HG03139 (cell line): ENCODE measurements around the gene SLC5A4.
"Not testable (repeated sequence)": the region's sequence is repeated elsewhere in the genome, so short reads cannot be mapped to it uniquely, and the experiment has no call there.

Experiments
- ATAC-seq: cut with Tn5 transposase; IDR thresholded peaks from one replicate; pipeline ENCODE4 v1.9.1; 2021; ENCODE audit not compliant: unreplicated experiment

SLC5A4 gene

DNA sequence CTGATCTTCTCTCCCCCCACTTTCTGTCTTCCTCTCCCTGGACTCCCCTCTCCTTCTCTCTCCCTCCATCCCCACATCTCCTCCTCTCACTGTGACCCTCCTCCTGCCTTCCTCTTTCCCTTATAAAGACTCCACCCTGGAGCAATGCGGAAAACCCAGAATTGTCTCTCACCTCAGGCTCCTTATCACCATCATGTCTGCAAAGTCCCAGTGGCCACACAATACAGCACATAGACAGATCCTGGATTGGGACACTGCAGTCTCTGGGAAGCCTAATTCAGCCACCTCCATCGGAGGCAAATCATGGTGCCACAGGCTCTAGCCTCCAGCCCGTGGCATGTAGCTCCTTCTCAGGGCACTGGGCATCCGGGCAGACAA, 53.0 kb downstream of the SLC5A4 start:
- ATAC-seq, result no peak

DNA sequence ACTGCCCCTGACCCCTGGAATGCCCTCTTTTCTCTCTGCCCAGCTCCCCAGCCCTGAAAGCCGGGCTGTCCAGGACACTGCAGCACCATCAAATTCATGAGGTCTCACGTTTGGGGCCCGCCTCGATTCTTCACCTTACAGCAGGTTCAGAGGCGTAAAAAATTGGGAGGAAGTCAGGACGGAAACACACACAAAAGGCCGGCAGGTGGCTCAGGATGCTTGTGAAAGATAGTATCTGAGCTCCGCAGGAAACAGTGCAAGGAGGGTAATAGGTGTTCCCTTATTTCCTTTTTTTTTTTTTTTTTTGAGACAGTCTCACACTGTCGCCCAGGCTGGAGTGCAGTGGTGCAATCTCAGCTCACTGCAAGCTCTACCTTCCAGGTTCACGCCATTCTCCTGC, 54.4 kb downstream of the SLC5A4 start:
- no peak for ATAC-seq

DNA sequence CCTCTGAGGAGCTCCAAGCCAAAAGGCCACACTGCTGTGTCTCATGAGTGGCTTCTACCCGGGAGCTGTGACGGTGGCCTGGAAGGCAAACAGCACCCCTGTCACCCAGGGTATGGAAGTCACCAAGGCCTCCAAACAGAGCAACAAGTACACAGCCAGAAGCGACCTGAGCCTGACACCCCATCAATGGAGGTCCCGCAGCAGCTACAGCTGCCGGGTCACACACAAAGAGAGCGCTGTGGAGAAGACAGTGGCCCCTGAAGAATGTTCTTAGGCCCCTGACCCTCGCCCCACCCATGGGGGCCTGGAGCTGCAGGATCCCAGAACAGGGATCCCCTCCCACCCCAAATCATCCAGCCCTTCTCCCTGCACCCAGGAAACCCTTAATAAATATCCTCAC, 55.2 kb downstream of the SLC5A4 start:
- ATAC-seq, result no peak

DNA sequence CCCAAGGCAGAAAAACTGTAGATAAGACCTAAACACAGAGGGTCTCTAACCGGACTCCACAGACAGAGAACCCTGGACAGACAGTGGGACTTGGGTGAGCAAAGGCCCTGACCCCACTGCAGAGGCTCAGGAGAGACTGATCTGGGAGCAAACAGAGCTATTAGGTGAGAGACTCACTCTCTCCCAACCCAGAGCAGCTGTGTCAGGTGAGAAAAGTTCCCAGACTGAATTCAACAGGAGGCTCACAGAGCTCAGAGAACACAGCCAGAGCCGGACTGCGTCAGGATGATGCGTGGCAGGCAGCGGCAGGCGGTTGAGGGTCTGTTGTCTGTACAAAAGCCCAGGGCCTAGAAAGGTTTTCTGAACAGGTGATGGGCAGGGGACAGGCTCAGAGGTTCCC, 55.8 kb downstream of the SLC5A4 start:
- ATAC-seq, result no peak

DNA sequence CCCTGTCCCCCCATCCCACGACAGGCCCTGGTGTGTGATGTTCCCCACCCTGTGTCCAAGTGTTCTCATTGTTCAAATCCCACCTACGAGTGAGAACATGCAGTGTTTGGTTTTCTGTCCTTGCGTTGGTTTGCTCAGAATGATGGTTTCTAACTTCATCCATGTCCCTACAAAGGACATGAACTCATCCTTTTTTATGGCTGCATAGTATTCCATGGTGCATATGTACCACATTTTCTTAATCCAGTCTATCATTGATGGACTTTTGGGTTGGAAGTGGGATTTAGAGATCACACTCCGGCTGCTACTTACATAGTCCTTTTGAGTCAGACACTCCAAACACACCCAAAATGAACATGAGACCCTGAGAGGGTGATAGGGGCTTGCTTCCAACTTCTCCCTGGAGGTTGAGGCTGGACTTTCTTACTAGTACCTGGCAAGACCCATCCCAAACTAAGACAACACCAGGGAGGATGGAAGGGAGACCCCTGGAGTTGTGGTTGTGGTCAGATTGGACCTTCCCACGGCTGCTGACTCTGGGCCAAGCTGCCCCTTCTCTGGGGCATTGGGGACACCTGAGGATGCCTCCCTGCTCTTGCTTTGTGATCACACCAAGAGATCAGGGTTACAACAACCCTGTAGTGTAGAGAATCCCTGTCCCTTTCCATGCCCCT, 57.5 kb downstream of the SLC5A4 start:
- ATAC-seq, result not testable (repeated sequence)

DNA sequence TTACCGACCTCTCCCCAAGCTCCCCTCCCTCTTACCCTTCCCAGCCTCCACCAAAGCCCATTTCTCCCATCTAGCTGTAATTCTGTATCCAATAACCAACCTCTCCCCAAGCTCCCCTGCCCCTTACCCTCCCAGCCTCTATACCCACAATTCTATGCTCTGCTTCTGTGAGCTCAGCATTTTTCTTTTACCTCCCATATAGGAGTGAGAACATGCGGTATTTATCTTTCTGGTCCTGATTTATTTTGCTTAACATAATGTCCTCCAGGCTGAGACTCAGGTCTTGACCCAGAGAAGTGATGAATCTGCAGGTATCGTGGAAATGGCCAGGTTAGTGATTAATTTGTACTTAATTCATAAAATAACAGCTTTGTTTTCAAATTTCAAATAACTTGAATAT, 59.2 kb downstream of the SLC5A4 start:
- ATAC-seq, result not testable (repeated sequence)

DNA sequence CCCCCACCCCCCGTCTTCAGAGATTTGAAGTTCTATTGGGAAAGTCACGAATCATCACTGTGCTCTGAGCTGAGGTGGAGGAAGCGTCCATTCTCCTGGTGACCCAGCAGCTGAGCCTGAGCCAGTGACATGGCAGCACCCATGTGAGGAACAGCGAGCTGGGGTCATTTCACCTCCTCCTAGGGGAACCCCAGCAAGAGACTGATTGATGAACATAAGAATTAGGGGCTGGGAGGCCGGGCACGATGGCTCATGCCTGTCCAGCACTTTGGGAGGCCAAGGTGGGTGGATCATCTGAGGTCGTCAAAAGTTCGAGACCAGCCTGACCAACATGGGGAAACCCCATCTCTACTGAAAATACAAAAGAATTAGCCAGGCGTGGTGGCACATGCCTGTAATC, 61.8 kb downstream of the SLC5A4 start:
- ATAC-seq, result not testable (repeated sequence)

DNA sequence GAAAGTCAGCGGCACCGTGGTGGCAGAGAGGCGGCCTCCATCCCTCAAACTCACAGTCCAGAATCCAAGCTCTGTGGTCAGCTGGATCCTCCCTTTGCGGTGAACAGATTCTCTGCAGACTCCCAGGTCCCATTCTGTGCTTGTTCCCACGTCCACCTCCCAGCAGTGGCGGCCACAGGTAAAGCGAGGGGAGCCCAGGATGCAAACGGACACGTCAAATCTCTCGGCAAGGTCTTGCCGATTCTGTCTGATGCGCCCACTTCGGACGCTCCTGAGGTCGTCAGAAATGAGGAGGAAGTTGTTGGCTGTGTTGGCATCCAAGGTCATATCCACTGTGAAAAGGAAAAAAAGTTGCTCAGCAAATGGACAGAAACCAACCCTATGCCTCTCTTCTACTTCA, 64.1 kb downstream of the SLC5A4 start:
- ATAC-seq, result not testable (repeated sequence)

DNA sequence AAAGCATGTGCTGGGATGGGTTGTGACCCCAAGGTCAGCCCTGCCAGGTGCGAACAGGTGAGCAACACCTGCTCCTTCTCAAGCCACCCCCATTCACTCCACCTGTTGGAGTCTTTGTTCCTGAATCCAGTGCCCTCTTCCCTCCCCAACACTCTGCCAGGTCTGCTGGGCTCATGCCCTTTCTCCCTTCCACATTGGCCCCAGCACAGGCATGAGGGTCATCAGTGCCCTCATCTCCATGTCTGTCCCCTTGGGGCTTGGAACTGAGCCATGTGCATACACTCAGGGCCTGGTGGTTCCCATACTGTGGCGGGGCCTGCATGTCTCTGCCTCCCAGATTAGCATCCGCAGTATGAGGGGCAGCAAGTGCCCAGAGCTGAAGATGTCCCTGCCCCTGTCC, 69.3 kb downstream of the SLC5A4 start:
- no peak for ATAC-seq

DNA sequence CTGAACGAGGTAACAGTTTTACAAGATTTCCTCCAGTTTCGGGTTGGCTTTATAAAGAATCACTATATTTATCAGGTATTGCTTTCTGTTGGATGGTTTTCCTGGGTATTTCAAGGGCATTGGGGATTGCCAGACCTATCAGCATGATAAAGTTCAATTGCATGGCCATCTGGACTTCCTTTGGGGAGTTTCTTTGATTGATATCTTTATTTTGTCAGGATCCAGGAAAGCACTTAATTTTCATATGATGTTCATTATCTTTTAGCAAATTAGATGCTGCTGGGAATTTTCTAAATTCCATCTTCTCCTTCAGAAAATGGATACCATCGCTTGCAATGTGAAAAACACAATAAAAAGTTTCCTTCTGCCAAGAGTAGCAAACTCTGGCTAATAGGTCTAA, 71.5 kb downstream of the SLC5A4 start:
- no peak for ATAC-seq

DNA sequence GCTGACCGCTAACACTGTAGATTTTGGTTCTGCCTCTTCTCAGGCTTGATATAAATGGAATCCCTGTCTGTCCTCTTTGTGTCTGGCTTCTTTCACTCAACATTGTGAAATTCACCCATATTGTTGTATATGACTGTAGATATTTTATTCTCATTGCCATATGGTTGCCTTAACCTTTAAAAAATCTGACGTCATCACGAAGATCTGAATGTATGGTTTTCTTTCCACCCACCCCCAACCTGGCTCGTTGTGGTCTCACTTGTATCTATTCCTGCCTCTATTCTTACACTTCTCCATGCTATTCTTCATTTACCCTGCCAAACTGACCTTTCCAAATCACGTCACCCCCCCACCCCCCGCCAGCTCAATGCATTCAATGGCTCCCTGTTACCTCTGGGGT, 74.1 kb downstream of the SLC5A4 start:
- no peak for ATAC-seq

DNA sequence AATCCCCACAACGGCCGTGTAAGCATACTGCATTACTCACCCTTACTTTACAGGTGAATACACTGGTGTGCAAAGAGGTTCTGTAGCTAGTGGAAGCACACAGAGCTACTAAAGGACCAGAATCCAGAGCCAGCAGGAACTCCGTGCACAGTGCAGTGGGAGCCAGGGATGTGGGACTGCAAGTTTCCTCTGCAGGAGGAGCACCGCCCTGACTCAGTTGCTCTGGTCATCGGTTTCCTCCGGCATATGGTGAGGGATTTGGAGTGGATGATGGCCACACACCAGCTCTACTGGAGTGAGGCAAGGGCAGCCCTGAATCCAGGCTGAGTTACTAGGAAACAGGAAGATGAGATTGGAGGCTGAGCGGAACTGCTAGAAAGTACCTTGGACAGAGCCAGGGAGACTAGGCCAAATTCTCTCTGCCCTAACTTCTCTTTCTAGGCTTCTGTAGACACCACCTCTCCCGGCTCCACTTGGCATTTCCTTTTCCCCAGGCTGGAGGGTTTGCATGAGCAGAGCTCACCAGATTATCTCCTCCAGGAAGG, 77.9 kb downstream of the SLC5A4 start:
- ATAC-seq, result no peak

DNA sequence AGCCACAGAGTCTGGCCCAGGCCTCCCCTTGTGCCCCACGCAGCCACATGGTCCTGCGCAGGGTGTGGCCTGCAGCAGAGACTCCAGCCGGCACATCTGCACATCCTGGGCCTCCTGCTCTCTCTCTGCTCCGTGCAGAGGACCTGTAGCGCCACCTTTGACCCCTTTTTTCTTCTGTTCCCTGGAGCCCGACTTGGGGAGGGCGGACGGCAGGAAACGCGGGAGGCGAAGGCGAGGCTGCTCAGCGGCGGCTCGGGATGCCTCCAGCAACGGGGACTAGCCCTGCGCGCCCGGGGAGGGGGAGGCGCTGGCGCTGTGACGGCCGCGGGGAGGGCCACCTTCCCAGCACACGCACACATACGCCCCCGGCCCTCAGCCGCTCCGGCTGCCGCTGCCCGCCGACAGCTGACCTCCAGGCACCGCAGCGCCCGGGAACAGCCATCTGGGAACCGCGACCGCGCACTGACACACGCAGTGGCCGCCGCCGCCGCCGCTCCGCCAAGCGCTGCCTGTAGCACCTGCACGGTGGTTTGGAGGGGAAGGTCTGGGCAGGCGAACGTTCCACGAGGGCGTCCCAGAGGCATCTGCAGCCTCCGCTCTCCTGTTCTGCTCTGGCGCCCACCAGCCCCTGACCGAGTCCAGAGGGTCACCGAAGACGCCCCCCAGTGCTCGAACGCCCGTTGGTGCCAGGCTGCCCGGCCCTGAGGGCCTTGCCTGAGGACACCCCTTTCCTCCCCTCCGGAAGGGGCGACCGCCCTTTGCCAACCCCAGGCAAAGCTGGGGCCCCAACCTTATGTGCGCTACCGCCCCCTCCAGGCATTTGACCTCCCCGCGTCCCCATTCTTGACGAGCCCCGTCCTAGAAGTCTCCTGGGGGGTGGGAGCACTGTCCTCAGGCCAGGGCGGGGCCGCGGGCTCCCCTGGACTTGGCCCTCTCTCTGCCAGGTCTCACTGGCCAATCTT, 79.2 kb downstream of the SLC5A4 start:
- ATAC-seq, result no peak

DNA sequence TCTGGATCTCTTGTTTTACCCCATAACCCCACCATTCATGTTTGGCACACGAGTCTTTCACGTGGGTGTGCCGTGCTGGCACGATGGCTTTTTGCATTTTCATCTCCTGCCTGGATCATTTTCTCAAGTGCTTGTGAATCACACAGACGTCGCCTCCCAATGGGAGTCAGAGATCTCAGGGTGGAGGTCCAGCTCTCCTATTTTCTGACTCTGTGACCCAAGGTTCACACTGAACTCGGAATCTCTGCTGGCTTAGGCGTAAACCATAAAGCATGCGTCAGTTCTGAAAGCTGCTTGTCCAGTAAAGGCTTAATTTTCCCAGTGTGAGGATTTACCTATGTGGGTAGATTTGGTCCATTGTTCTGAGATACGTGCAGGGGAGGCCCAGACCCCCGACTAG, 80.0 kb downstream of the SLC5A4 start:
- ATAC-seq, result no peak
